Measurements from ENCODE around the gene KRTAP15-1.

Gene KRTAP15-1, protein sequence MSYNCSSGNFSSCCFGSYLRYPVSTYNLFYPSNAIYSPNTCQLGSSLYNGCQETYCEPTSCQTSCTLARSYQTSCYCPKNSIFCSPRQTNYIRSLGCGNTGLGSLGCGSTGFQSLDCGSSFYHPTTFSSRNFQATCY

DNA sequence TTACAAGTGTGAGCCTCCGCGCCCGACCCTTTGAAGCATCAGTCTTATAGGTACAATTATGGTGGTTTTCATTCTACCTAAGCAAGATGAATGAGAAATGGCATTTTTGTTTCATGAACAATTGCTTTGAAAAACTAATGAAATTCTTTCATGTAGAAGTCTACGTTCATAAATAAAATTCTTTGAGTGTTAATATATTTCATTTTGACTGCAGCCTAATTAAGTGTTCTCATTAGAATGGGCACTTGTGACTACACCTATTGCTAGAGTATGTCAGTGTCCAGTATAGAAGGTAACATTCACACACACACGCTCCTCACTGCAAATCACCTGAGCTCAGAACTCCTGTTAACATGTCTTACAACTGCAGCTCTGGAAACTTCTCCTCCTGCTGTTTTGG, at the start of gene KRTAP15-1:
Gene KRTAP15-1 (plus strand): TSS at position 301 of the 400 bp plus-strand sequence. CDS start 53 bp downstream, at position 354.
- no peaks in the 10 kb centered on the region for H3K36me3 Mint-ChIP-seq
- no peak within 1 kb of the TSS for H3K4me3 Mint-ChIP-seq
- no peak for DNase-seq
- no peaks in the 10 kb centered on the region for H3K4me1 Mint-ChIP-seq
- CTCF ChIA-PET: no interaction called here
- H3K27ac Mint-ChIP-seq: no peak within 1 kb of the TSS
- H3K27me3 Mint-ChIP-seq: no peaks in the 10 kb centered on the region
- no peaks in the 10 kb centered on the region for H3K9me3 Mint-ChIP-seq

GRCh38 chr21:30391492-30392025, 48.5 kb upstream of the KRTAP15-1 start:
- no peaks in the 10 kb centered on the region for H3K36me3 Mint-ChIP-seq
- H3K27ac Mint-ChIP-seq: no peak overlapping the region
- DNase-seq: no peak
- CTCF ChIA-PET: no interaction called here
- peaks cover 5% of the 10 kb centered on the region for H3K9me3 Mint-ChIP-seq
- H3K4me3 Mint-ChIP-seq: no peak overlapping the region
- H3K27me3 Mint-ChIP-seq: no peaks in the 10 kb centered on the region
- H3K4me1 Mint-ChIP-seq: no peaks in the 10 kb centered on the region

DNA sequence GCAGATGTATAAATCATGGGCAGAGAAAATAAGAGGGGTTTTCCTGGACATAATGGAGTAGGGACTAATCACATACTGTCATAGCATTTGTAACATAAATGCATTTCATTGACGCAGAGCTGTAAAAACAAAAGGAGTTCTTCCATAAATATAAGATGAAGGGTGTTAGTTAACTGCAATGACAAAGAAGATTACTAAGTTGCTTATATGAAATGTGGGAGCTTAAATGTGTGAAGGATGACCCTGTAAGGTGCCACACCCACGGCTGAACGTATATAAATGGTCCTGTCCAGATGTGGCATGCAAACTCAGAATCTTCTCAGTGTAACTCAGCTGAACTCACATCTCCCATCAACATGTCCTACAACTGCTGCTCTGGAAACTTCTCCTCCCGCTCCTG, 44.3 kb upstream of the KRTAP15-1 start, which contains the start of gene KRTAP13-1:
Gene KRTAP13-1 (plus strand): TSS at position 301 of the 400 bp plus-strand sequence. CDS start 56 bp downstream, at position 357.
- DNase-seq: no peak
- no peak within 1 kb of the TSS for H3K4me3 Mint-ChIP-seq
- H3K27me3 Mint-ChIP-seq: no peaks in the 10 kb centered on the region
- H3K4me1 Mint-ChIP-seq: no peaks in the 10 kb centered on the region
- no peak within 1 kb of the TSS for H3K27ac Mint-ChIP-seq
- CTCF ChIA-PET: interaction anchor here (1.4 kb wide), 1 partner anchor 13 kb away, joined by 4 read pairs; no protein-coding TSS in a partner anchor
- peaks cover 1% of the 10 kb centered on the region for H3K9me3 Mint-ChIP-seq
- H3K36me3 Mint-ChIP-seq: no peaks in the 10 kb centered on the region

DNA sequence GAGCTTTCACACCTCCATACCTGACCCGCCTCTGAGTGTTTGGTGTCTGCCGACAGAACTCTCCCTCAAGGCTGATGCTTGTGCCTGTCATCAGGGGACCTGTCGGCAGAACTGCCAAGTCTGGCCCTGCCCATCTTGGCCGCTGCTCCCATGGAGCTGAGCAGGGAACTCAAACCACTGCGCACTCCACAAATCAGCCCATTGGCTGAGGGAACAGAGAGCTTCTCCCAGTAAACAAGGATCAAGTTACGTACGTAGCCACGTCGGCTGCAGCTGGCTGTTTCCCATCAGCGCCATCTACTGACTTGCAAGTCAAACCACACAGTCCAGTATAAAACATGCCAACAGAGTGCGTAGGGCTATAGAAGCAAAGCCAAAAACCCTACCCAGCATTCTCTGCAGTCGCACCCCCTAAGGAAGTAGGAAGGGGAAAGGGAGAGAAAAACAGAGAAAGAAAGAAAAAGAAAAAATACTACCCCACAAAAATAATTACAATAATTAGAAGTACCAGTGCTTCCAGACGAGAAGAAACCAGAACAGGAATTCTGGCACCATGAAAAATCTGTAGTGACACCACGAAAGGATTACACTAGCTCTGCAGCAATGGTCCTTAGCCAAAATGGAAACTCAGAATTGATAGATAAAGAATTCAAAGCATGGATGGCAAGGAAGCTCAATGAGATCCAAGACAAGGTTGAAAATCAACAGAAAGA, 31.1 kb upstream of the KRTAP15-1 start:
- peaks cover 2% of the 10 kb centered on the region for H3K4me1 Mint-ChIP-seq
- peaks cover 3% of the 10 kb centered on the region for H3K27me3 Mint-ChIP-seq

GRCh38 chr21:30415993-30416392, 24.1 kb upstream of the KRTAP15-1 start:
- Mint-ChIP-seq H3K9me3 (peaks cover 5% of the 10 kb centered on the region), H3K4me3 (no peak overlapping the region), H3K4me1 (no peaks in the 10 kb centered on the region), H3K27me3 (no peaks in the 10 kb centered on the region), H3K27ac (no peak overlapping the region), H3K36me3 (no peaks in the 10 kb centered on the region)
- no peak for DNase-seq
- CTCF ChIA-PET: no interaction called here

More for the DNA sequence above, 31.1 kb upstream of the KRTAP15-1 start:
- CTCF ChIA-PET: interaction anchor here (0.7 to 1.3 kb wide), 2 partner anchors 13 to 64 kb away, joined by 4 read pairs; partner anchors contain the start of gene KRTAP13-1
- no peak overlapping the region for H3K27ac Mint-ChIP-seq
- H3K9me3 Mint-ChIP-seq: no peaks in the 10 kb centered on the region
- peak; percentile 23 for DNase-seq
- H3K4me3 Mint-ChIP-seq: no peak overlapping the region
- no peaks in the 10 kb centered on the region for H3K36me3 Mint-ChIP-seq

- Mint-ChIP-seq H3K4me3 (no peak within 1 kb of the TSS), H3K9me3 (no peaks in the 10 kb centered on the region), H3K36me3 (no peaks in the 10 kb centered on the region), H3K27ac (no peak within 1 kb of the TSS), H3K4me1 (no peaks in the 10 kb centered on the region), H3K27me3 (peaks cover 5% of the 10 kb centered on the region)
- CTCF ChIA-PET: no interaction called here
- DNase-seq: no peak
These were observed 14.2 kb upstream of the KRTAP15-1 start, which contains the start of gene KRTAP13-3 for GRCh38 chr21:30425826-30426225. TSS of gene KRTAP13-3 (minus strand) at chr21:30425926. CDS start at chr21:30425912, 14 bp downstream.

DNA sequence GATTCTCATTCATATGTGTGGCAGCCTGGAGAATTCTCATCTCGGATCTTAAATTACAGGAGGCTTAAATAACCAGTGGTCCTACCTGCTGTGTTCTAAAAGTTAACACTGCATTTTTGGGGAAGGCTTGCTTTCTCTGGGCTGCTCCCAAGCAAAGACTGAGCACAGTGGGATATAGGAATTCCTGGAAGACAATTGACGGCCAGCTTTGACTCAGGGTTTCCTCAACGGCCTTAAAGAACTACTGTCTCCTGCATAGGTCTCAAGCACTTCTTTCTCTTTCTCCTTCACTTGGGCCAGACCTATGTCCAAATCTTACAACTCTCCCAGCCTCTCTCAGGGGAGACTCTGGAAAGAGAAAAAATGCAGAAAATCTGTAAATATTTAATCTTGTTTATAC, 13.3 kb upstream of the KRTAP15-1 start:
- no peaks in the 10 kb centered on the region for H3K4me1 Mint-ChIP-seq
- no peaks in the 10 kb centered on the region for H3K36me3 Mint-ChIP-seq
- H3K9me3 Mint-ChIP-seq: no peaks in the 10 kb centered on the region
- peaks cover 5% of the 10 kb centered on the region for H3K27me3 Mint-ChIP-seq
- CTCF ChIA-PET: no interaction called here
- H3K4me3 Mint-ChIP-seq: no peak overlapping the region
- no peak for DNase-seq
- no peak overlapping the region for H3K27ac Mint-ChIP-seq

GRCh38 chr21:30430170-30430655, 9.9 kb upstream of the KRTAP15-1 start, which contains the start of gene KRTAP13-4:
TSS of gene KRTAP13-4 (plus strand) at chr21:30430220. CDS start at chr21:30430276, 56 bp downstream.
- Mint-ChIP-seq H3K27me3 (peaks cover 5% of the 10 kb centered on the region), H3K4me1 (no peaks in the 10 kb centered on the region)
- CTCF ChIA-PET: no interaction called here

DNA sequence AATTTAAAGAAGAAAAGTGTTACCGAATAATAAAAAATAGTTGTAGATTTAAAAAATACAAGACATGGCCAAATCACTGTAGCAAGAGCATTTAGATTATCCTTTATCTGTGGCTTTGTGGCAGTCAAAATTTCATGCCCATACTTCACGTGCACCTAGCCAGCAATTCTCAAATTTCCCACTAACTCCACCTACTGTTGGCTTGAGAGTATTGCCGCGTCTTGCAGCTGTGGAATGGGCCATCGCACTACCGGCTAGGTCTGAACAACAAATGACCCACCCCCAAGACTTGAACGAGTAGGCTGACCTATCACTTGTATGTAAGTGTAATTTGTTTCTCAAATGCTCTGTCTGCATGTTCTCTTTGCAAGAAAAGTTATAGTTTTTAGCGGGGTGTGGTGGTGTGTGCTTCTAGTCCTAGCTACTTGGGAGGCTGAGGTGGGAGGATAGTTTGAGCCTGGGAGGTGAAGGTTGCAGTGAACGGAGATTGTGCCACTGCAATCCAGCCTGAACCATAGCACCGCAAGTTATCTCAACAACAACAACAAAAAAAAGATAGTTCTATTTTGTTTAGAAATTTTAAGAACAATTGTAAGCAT, 5.9 kb upstream of the KRTAP15-1 start:
- no peaks in the 10 kb centered on the region for H3K9me3 Mint-ChIP-seq
- no peak overlapping the region for H3K27ac Mint-ChIP-seq
- peaks cover 5% of the 10 kb centered on the region for H3K27me3 Mint-ChIP-seq
- H3K4me1 Mint-ChIP-seq: no peaks in the 10 kb centered on the region
- CTCF ChIA-PET: interaction anchor here (0.6 to 1.3 kb wide), 3 partner anchors 22 to 1344 kb away, joined by 3 to 4 read pairs (median 3); no protein-coding TSS in a partner anchor
- H3K4me3 Mint-ChIP-seq: no peak overlapping the region
- peak; percentile 23 for DNase-seq
- no peaks in the 10 kb centered on the region for H3K36me3 Mint-ChIP-seq

More at GRCh38 chr21:30430170-30430655, 9.9 kb upstream of the KRTAP15-1 start, which contains the start of gene KRTAP13-4:
- no peak for DNase-seq
- no peaks in the 10 kb centered on the region for H3K9me3 Mint-ChIP-seq
- H3K27ac Mint-ChIP-seq: no peak within 1 kb of the TSS
- no peaks in the 10 kb centered on the region for H3K36me3 Mint-ChIP-seq
- H3K4me3 Mint-ChIP-seq: no peak within 1 kb of the TSS

- no peak for DNase-seq
- H3K9me3 Mint-ChIP-seq: no peaks in the 10 kb centered on the region
- no peaks in the 10 kb centered on the region for H3K4me1 Mint-ChIP-seq
- H3K27ac Mint-ChIP-seq: no peak overlapping the region
- no peak overlapping the region for H3K4me3 Mint-ChIP-seq
- H3K27me3 Mint-ChIP-seq: no peaks in the 10 kb centered on the region
- H3K36me3 Mint-ChIP-seq: no peaks in the 10 kb centered on the region
- CTCF ChIA-PET: no interaction called here
These were observed 3.0 kb upstream of the KRTAP15-1 start for GRCh38 chr21:30437010-30437565.

DNA sequence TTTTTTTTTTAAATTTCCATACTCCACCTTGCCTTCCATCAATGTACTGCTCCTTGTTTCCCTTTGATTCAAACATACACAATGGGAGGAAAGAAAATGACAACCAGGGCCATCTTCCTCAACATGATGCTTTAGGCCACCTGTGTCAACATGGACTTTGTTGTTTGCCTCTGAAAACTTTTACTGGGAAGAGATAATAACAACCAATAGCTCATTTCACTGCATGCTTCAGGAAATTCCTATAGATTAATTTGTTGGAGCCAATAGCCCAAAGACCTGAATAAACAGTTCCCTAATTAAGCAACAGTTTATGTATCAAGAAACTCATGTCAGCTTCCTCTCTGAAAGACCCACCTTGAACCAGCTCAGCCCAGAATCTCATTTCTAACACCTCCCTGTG, 3.2 kb downstream of the KRTAP15-1 start:
- DNase-seq: no peak
- Mint-ChIP-seq H3K9me3 (no peaks in the 10 kb centered on the region), H3K36me3 (no peaks in the 10 kb centered on the region), H3K27ac (no peak overlapping the region), H3K4me3 (no peak overlapping the region), H3K4me1 (peaks cover 2% of the 10 kb centered on the region), H3K27me3 (no peaks in the 10 kb centered on the region)
- CTCF ChIA-PET: no interaction called here

DNA sequence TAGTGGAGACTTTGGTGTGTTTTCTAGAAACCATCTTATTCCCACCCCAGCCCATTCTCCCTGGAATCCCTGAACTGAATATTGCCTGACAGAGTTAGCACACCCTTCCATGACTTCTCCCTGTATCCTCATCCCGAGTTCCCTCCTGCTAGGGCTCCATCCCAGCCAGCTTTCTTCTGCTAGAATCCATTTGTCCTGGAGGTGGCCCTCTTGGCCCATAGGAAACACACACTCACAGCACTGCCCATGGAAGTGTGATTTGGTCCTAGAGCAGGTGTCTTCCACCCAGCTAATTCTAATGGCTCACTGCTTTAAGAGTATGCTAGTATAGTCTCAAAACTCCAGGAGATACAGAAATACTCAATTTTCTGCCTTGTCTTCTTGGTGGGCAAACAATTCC, 4.1 kb downstream of the KRTAP15-1 start:
- no peak overlapping the region for H3K4me3 Mint-ChIP-seq
- DNase-seq: no peak
- H3K4me1 Mint-ChIP-seq: peaks cover 2% of the 10 kb centered on the region
- H3K9me3 Mint-ChIP-seq: no peaks in the 10 kb centered on the region
- CTCF ChIA-PET: no interaction called here
- H3K27me3 Mint-ChIP-seq: no peaks in the 10 kb centered on the region
- no peak overlapping the region for H3K27ac Mint-ChIP-seq
- H3K36me3 Mint-ChIP-seq: no peaks in the 10 kb centered on the region

DNA sequence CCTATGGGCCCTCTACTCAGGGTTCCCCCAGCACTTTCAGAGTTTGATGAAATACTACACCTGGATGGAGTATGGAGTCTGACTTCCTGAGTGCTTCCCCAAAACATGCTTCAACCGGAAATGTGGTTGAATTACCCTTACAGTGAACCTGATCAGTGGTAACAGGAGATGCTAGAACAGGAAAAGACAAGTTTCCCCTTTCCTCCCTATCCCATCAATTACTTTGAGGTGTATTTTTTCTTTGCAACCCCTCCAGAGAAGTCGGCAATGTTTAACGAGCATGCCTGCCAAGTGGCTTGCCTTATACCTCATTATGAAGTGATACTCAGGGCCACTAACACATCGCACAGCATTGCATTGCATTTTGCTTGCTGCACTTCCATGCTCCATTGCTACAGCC, 7.0 kb downstream of the KRTAP15-1 start:
- Mint-ChIP-seq H3K9me3 (no peaks in the 10 kb centered on the region), H3K27me3 (no peaks in the 10 kb centered on the region), H3K27ac (no peak overlapping the region), H3K36me3 (no peaks in the 10 kb centered on the region), H3K4me1 (peaks cover 2% of the 10 kb centered on the region), H3K4me3 (no peak overlapping the region)
- CTCF ChIA-PET: no interaction called here
- no peak for DNase-seq

DNA sequence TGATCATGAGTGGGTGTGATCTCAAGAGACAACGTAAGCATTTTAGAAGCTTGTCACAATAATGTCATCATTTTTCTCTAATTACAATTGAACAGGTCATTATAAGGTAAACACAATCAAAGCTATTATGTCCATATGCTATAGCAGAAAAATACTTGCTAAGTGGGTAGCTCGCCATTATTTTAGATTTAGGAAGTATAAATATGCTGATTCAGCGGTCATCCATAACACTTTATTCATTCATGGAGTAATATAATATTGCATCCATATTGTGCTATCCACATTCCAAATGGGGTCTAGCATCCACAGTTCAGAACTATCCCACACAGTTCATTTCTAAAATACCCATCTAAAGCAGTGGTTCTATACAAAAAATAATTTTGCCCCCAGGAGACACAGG, 8.4 kb downstream of the KRTAP15-1 start:
- H3K36me3 Mint-ChIP-seq: no peaks in the 10 kb centered on the region
- no peak overlapping the region for H3K4me3 Mint-ChIP-seq
- DNase-seq: no peak
- no peaks in the 10 kb centered on the region for H3K27me3 Mint-ChIP-seq
- no peak overlapping the region for H3K27ac Mint-ChIP-seq
- no peaks in the 10 kb centered on the region for H3K9me3 Mint-ChIP-seq
- H3K4me1 Mint-ChIP-seq: peaks cover 2% of the 10 kb centered on the region
- CTCF ChIA-PET: no interaction called here

Measured in activated naive CD4-positive, alpha-beta T cell treated with anti-CD3 and anti-CD28 coated beads, Interleukin-2, amount 10 ng/mL, durations not matched to agents 7 days and 5 days (primary cell).